Mucosa of rectum (tissue), 2 donors: Measurements from ENCODE around the gene KRCC1.
"Not testable (repeated sequence)": the region's sequence is repeated elsewhere in the genome, so short reads cannot be mapped to it uniquely, and the experiment has no call there.

Experiments
- H3K27ac ChIP-seq, 2 donors: one replicate each; pipeline ENCODE4 v1.7.0; 2013; ENCODE audit warnings: inconsistent platforms in 2 of 2, low read depth in 2 of 2, low read length in 2 of 2
- H3K27me3 ChIP-seq, 2 donors: one replicate each; pipeline ENCODE4 v1.7.0; 2013; ENCODE audit warnings: low read length in 2 of 2; ENCODE audit not compliant: control insufficient read depth in 2 of 2, insufficient read depth in 2 of 2
- H3K36me3 ChIP-seq, 2 donors: one replicate each; pipeline ENCODE4 v1.7.0; 2013; ENCODE audit warnings: low read length in 2 of 2; ENCODE audit not compliant: control insufficient read depth in 2 of 2, insufficient read depth in 2 of 2
- H3K4me1 ChIP-seq, 2 donors: one replicate each; pipeline ENCODE4 v1.7.0; 2013; ENCODE audit warnings: low read length in 2 of 2, mild to moderate bottlenecking in 1 of 2; ENCODE audit not compliant: control insufficient read depth in 2 of 2, insufficient read depth in 2 of 2
- H3K4me3 ChIP-seq, 2 donors: one replicate each; pipeline ENCODE4 v1.7.0; 2013; ENCODE audit warnings: low read length in 2 of 2
- H3K9ac ChIP-seq, 2 donors: one replicate each; pipeline ENCODE4 v1.7.0; 2013; ENCODE audit warnings: low read length in 2 of 2, low read depth in 1 of 2, mild to moderate bottlenecking in 1 of 2
- H3K9me3 ChIP-seq, 2 donors: one replicate each; pipeline ENCODE4 v1.7.0; 2013; ENCODE audit warnings: low read length in 2 of 2; ENCODE audit not compliant: control insufficient read depth in 2 of 2
- donor health status: healthy.
- donor health status: Normal muscosa, but diverticular disease.

Gene KRCC1

GRCh38 chr2:88049622-88050021, 6.0 kb downstream of the KRCC1 start:
- no peak overlapping the region for H3K27ac ChIP-seq
- no peak overlapping the region for H3K4me3 ChIP-seq
- H3K9ac ChIP-seq, result no peak overlapping the region
- peaks cover 5 to 13% of the 10 kb centered on the region in 2 donors for H3K4me1 ChIP-seq
- no peaks in the 10 kb centered on the region for H3K27me3 ChIP-seq
- H3K9me3 ChIP-seq, result no peaks in the 10 kb centered on the region
- H3K36me3 ChIP-seq, result peaks cover 4 to 7% of the 10 kb centered on the region in 2 donors

GRCh38 chr2:88048541-88048940, 7.0 kb downstream of the KRCC1 start:
- peaks cover 4 to 7% of the 10 kb centered on the region in 2 donors for H3K36me3 ChIP-seq
- H3K9me3 ChIP-seq, result no peaks in the 10 kb centered on the region
- no peak overlapping the region for H3K4me3 ChIP-seq
- H3K27ac ChIP-seq, result no peak overlapping the region
- no peak overlapping the region for H3K9ac ChIP-seq
- no peaks in the 10 kb centered on the region for H3K27me3 ChIP-seq
- peaks cover 0 to 9% of the 10 kb centered on the region in 2 donors for H3K4me1 ChIP-seq

GRCh38 chr2:88045561-88045960, 10.0 kb downstream of the KRCC1 start:
- not testable (repeated sequence) for H3K9ac ChIP-seq, H3K4me3 ChIP-seq, H3K4me1 ChIP-seq, H3K36me3 ChIP-seq, H3K27me3 ChIP-seq, H3K9me3 ChIP-seq, H3K27ac ChIP-seq

GRCh38 chr2:88042476-88042875, 13.1 kb downstream of the KRCC1 start:
- Histone ChIP-seq H3K27ac (no peak overlapping the region), H3K27me3 (no peaks in the 10 kb centered on the region), H3K9ac (no peak overlapping the region), H3K9me3 (no peaks in the 10 kb centered on the region), H3K4me1 (no peaks in the 10 kb centered on the region), H3K4me3 (no peak overlapping the region), H3K36me3 (no peaks in the 10 kb centered on the region)

- H3K36me3 ChIP-seq, result peaks cover 9 to 13% of the 10 kb centered on the region in 2 donors
- no peaks in the 10 kb centered on the region for H3K4me1 ChIP-seq
- no peak overlapping the region for H3K9ac ChIP-seq
- H3K27ac ChIP-seq, result no peak overlapping the region
- no peak overlapping the region for H3K4me3 ChIP-seq
- no peaks in the 10 kb centered on the region for H3K27me3 ChIP-seq
- no peaks in the 10 kb centered on the region for H3K9me3 ChIP-seq
Observed at GRCh38 chr2:88038263-88039105, 17.1 kb downstream of the KRCC1 start.

- Histone ChIP-seq H3K9ac (no peak overlapping the region), H3K9me3 (no peaks in the 10 kb centered on the region), H3K4me1 (no peaks in the 10 kb centered on the region), H3K27ac (peak overlapping the region in 1 of 2 donors; percentile 6), H3K27me3 (no peaks in the 10 kb centered on the region), H3K36me3 (peaks cover 12 to 21% of the 10 kb centered on the region in 2 donors), H3K4me3 (no peak overlapping the region)
Observed at GRCh38 chr2:88036606-88037005, 19.0 kb downstream of the KRCC1 start.

- no peaks in the 10 kb centered on the region for H3K4me1 ChIP-seq
- H3K9ac ChIP-seq, result no peak overlapping the region
- no peak overlapping the region for H3K4me3 ChIP-seq
- H3K36me3 ChIP-seq, result peaks cover 12 to 21% of the 10 kb centered on the region in 2 donors
- no peaks in the 10 kb centered on the region for H3K9me3 ChIP-seq
- H3K27ac ChIP-seq, result peak overlapping the region in 1 of 2 donors; percentile 6
- no peaks in the 10 kb centered on the region for H3K27me3 ChIP-seq
Observed at GRCh38 chr2:88036182-88036581, 19.4 kb downstream of the KRCC1 start.

- Histone ChIP-seq H3K9ac (no peak overlapping the region), H3K4me1 (no peaks in the 10 kb centered on the region), H3K36me3 (peaks cover 36 to 43% of the 10 kb centered on the region in 2 donors), H3K27ac (no peak overlapping the region), H3K27me3 (no peaks in the 10 kb centered on the region), H3K9me3 (no peaks in the 10 kb centered on the region), H3K4me3 (no peak overlapping the region)
Observed at GRCh38 chr2:88032070-88032702, 23.4 kb downstream of the KRCC1 start.

- Histone ChIP-seq H3K9me3 (no peaks in the 10 kb centered on the region), H3K27ac (no peak overlapping the region), H3K36me3 (peaks cover 26 to 38% of the 10 kb centered on the region in 2 donors), H3K27me3 (no peaks in the 10 kb centered on the region), H3K4me1 (no peaks in the 10 kb centered on the region), H3K4me3 (no peak overlapping the region), H3K9ac (no peak overlapping the region)
Observed at GRCh38 chr2:88028931-88029330, 26.7 kb downstream of the KRCC1 start.

GRCh38 chr2:88027697-88028389, 27.7 kb downstream of the KRCC1 start:
- no peaks in the 10 kb centered on the region for H3K4me1 ChIP-seq
- no peak overlapping the region for H3K4me3 ChIP-seq
- no peaks in the 10 kb centered on the region for H3K9me3 ChIP-seq
- H3K27me3 ChIP-seq, result no peaks in the 10 kb centered on the region
- H3K9ac ChIP-seq, result no peak overlapping the region
- H3K36me3 ChIP-seq, result peaks cover 20 to 34% of the 10 kb centered on the region in 2 donors
- H3K27ac ChIP-seq, result no peak overlapping the region
